H9 (cell line): ENCODE data around the gene CREB5. TPM values are rescaled to one million over a fixed set of nuclear protein-coding genes. Genes with fewer than 3 reads are reported as not detected.

Source experiments
- DNase-seq: peaks from one replicate; pipeline ENCODE4 v3.0.0-alpha.2; 2017
- H2AFZ ChIP-seq: one replicate; pipeline ENCODE4 v1.6.1; 2013; ENCODE audit warnings: mild to moderate bottlenecking, low read length, control low read depth, moderate library complexity
- H2AK5ac ChIP-seq: 2 replicates; pipeline ENCODE4 v1.6.1; 2013; ENCODE audit warnings: low read length, control low read depth, mixed read lengths; ENCODE audit not compliant: insufficient read length
- H2BK120ac ChIP-seq: one replicate; pipeline ENCODE4 v1.6.1; 2013; ENCODE audit warnings: low read depth, mild to moderate bottlenecking, low read length, control low read depth, inconsistent platforms; ENCODE audit not compliant: poor library complexity, severe bottlenecking
- H2BK12ac ChIP-seq: 2 replicates; pipeline ENCODE4 v1.6.1; 2013; ENCODE audit warnings: low read length, control low read depth, mixed read lengths, low read depth; ENCODE audit not compliant: insufficient read length
- H2BK15ac ChIP-seq: 2 replicates; pipeline ENCODE4 v1.6.1; 2013; ENCODE audit warnings: low read depth, low read length, control low read depth
- H2BK20ac ChIP-seq: one replicate; pipeline ENCODE4 v1.6.1; 2013; ENCODE audit warnings: low read depth, mild to moderate bottlenecking, low read length, control low read depth, inconsistent platforms; ENCODE audit not compliant: poor library complexity, severe bottlenecking
- H2BK5ac ChIP-seq: 2 replicates; pipeline ENCODE4 v1.6.1; 2013; ENCODE audit warnings: low read length, control low read depth, mixed read lengths; ENCODE audit not compliant: insufficient read length
- H3K14ac ChIP-seq: 2 replicates; pipeline ENCODE4 v1.6.1; 2013; ENCODE audit warnings: low read length, control low read depth; ENCODE audit not compliant: insufficient read depth
- H3K18ac ChIP-seq: 2 replicates; pipeline ENCODE4 v1.6.1; 2013; ENCODE audit warnings: low read depth, mild to moderate bottlenecking, mixed read lengths, low read length, control low read depth; ENCODE audit not compliant: insufficient read length
- H3K23ac ChIP-seq: 2 replicates; pipeline ENCODE4 v1.6.1; 2013; ENCODE audit warnings: low read length, control low read depth, mixed read lengths, low read depth; ENCODE audit not compliant: insufficient read length
- H3K23me2 ChIP-seq: 2 replicates; pipeline ENCODE4 v1.6.1; 2013; ENCODE audit warnings: low read depth, mild to moderate bottlenecking, mixed read lengths, low read length, control low read depth; ENCODE audit not compliant: insufficient read length, poor library complexity, severe bottlenecking
- H3K27ac ChIP-seq: 2 replicates; pipeline ENCODE4 v1.5.1; 2013; ENCODE audit warnings: low read length, control low read depth, mixed read lengths, low read depth; ENCODE audit not compliant: insufficient read length
- H3K27me3 ChIP-seq: 2 replicates; pipeline ENCODE4 v1.6.1; 2013; ENCODE audit warnings: low read length, control low read depth, inconsistent platforms; ENCODE audit not compliant: insufficient read depth
- H3K4ac ChIP-seq: 2 replicates; pipeline ENCODE4 v1.6.1; 2013; ENCODE audit warnings: low read depth, mild to moderate bottlenecking, control low read depth, inconsistent platforms, low read length, moderate library complexity
- H3K4me1 ChIP-seq: 2 replicates; pipeline ENCODE4 v1.6.1; 2013; ENCODE audit warnings: low read length, control low read depth, inconsistent platforms; ENCODE audit not compliant: insufficient read depth
- H3K4me2 ChIP-seq: 2 replicates; pipeline ENCODE4 v1.6.1; 2013; ENCODE audit warnings: low read length, control low read depth, mixed read lengths; ENCODE audit not compliant: insufficient read length, insufficient read depth
- H3K56ac ChIP-seq: 2 replicates; pipeline ENCODE4 v1.6.1; 2013; ENCODE audit warnings: low read depth, mild to moderate bottlenecking, mixed read lengths, low read length, control low read depth; ENCODE audit not compliant: insufficient read length
- H3K79me1 ChIP-seq: 2 replicates; pipeline ENCODE4 v1.6.1; 2013; ENCODE audit warnings: low read depth, mild to moderate bottlenecking, moderate library complexity, low read length, control low read depth, inconsistent platforms; ENCODE audit not compliant: insufficient read depth, poor library complexity, severe bottlenecking
- H3K79me2 ChIP-seq: 2 replicates; pipeline ENCODE4 v1.6.1; 2013; ENCODE audit warnings: low read length, control low read depth, inconsistent platforms; ENCODE audit not compliant: insufficient read depth
- H3K9ac ChIP-seq: 2 replicates; pipeline ENCODE4 v1.6.1; 2013; ENCODE audit warnings: low read length, control low read depth, mixed read lengths; ENCODE audit not compliant: insufficient read length; ENCODE audit errors: extremely low read depth
- H3K9me3 ChIP-seq: one replicate; pipeline ENCODE4 v1.6.1; 2013; ENCODE audit warnings: low read depth, low read length, inconsistent platforms; ENCODE audit not compliant: control insufficient read depth
- H3T11ph ChIP-seq: one replicate; pipeline ENCODE4 v1.6.1; 2013; ENCODE audit warnings: mild to moderate bottlenecking, low read length, control low read depth, inconsistent platforms
- H4K20me1 ChIP-seq: one replicate; pipeline ENCODE4 v1.6.1; 2013; ENCODE audit not compliant: control insufficient read depth, insufficient read length, insufficient read depth
- H4K5ac ChIP-seq: 2 replicates; pipeline ENCODE4 v1.6.1; 2013; ENCODE audit warnings: low read depth, mild to moderate bottlenecking, mixed read lengths, low read length, control low read depth; ENCODE audit not compliant: insufficient read length
- H4K8ac ChIP-seq: replicated peaks from 2 replicates; pipeline ENCODE4 v1.6.1; 2013; ENCODE audit warnings: low read length, control low read depth, mixed read lengths, low read depth; ENCODE audit not compliant: insufficient read length
- H4K91ac ChIP-seq: 2 replicates; pipeline ENCODE4 v1.6.1; 2013; ENCODE audit warnings: low read depth, mild to moderate bottlenecking, moderate library complexity, mixed read lengths, low read length, control low read depth; ENCODE audit not compliant: insufficient read length
- H3K27ac Mint-ChIP-seq, 3 experiments: 2 replicates in 2 of 3; 3 replicates in 1 of 3; pipeline ENCODE4 v1.8.0; 2020 to 2021; ENCODE audit warnings: mixed read lengths in 3 of 3, mild to moderate bottlenecking in 1 of 3, moderate library complexity in 1 of 3
- H3K27me3 Mint-ChIP-seq: 2 replicates; pipeline ENCODE4 v1.8.0; 2021; ENCODE audit warnings: low read depth, mild to moderate bottlenecking, moderate library complexity, mixed read lengths
- H3K36me3 Mint-ChIP-seq, 3 experiments: 2 replicates in 2 of 3; 3 replicates in 1 of 3; pipeline ENCODE4 v1.8.0; 2020 to 2021; ENCODE audit warnings: low read depth in 3 of 3, mixed read lengths in 3 of 3; ENCODE audit not compliant: insufficient read depth in 1 of 3
- H3K4me1 Mint-ChIP-seq, 2 experiments: 2 replicates each; pipeline ENCODE4 v1.8.0; 2020; ENCODE audit warnings: mixed read lengths in 2 of 2
- H3K4me3 Mint-ChIP-seq, 2 experiments: 2 replicates in 1 of 2; 3 replicates in 1 of 2; pipeline ENCODE4 v1.8.0; 2020 to 2021; ENCODE audit warnings: mild to moderate bottlenecking in 2 of 2, mixed read lengths in 2 of 2, moderate library complexity in 1 of 2
- H3K9me3 Mint-ChIP-seq, 2 experiments: 2 replicates in 1 of 2; 3 replicates in 1 of 2; pipeline ENCODE4 v1.8.0; 2020; ENCODE audit warnings: mild to moderate bottlenecking in 2 of 2, mixed read lengths in 2 of 2, moderate library complexity in 1 of 2
- WGBS: extraction: QIAGEN DNeasy Blood & Tissue Kit; methylation state at CpG from one replicate; pipeline ENCODE4 v1.1.7; 2013; ENCODE audit warnings: missing lambda C conversion rate, low lambda C conversion rate, mixed read lengths; ENCODE audit not compliant: insufficient read length; ENCODE audit errors: extremely low coverage; 5-methylcytosine and 5-hydroxymethylcytosine counted together
- total RNA-seq: library from RNA; stranded (reverse); gene quantifications from 2 replicates; pipeline ENCODE4 v1.2.1, GENCODE V29; 2021
- TF ChIP-seq, protein P1 (sequence below): fragments of 200-600 bp; sonication (generic); conservative IDR thresholded peaks from 3 replicates; pipeline ENCODE4 v1.8.0; 2021; ENCODE audit warnings: antibody characterized with exemption, mild to moderate bottlenecking

Gene CREB5
- total RNA-seq, 1 experiment from 2014 or later = 4.0 TPM

DNA sequence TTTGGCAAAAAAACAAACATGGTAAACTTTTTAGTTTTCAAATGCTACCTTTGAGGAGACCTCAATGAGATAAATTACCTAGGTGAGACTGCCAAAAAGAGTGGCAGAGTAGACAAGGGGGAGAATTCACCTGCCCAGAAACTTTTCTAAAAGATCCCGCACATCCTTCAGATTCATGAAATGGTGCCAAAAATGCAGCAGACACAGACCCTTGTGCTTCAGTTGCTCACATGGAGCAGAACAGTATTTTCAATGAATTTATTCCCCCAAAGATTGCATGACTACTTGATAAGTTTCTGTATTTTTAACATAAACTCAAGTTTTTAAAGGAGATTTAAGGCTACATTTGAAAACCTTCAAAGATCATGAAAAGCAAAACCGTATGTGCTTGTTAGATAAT lies 275.9 kb downstream of the CREB5 start:
- Mint-ChIP-seq H3K9me3 (no peaks in the 10 kb centered on the region), H3K4me3 (no peak overlapping the region), H3K27me3 (peaks cover 8% of the 10 kb centered on the region; the same call in 1 of the 2 replicates), H3K36me3 (no peaks in the 10 kb centered on the region; a peak in 1 of 7 replicates), H3K27ac (no peak overlapping the region), H3K4me1 (peaks cover under 1 to 7% of the 10 kb centered on the region in 2 experiments)
- Histone ChIP-seq H4K91ac (no peak overlapping the region), H3K79me1 (no peaks in the 10 kb centered on the region), H3T11ph (no peak overlapping the region), H3K4ac (no peak overlapping the region), H2BK120ac (no peak overlapping the region), H2AFZ (no peak overlapping the region), H2BK12ac (no peak overlapping the region), H3K18ac (no peak overlapping the region), H3K27ac (no peak overlapping the region), H4K20me1 (no peaks in the 10 kb centered on the region), H2BK15ac (no peak overlapping the region), H3K4me1 (peaks cover 9% of the 10 kb centered on the region), H3K9me3 (no peaks in the 10 kb centered on the region), H3K23me2 (peaks cover 7% of the 10 kb centered on the region), H3K4me2 (no peak overlapping the region), H2AK5ac (no peak overlapping the region), H3K27me3 (no peaks in the 10 kb centered on the region; the same call in 1 of the 2 replicates), H2BK20ac (no peak overlapping the region), H2BK5ac (no peak overlapping the region), H3K56ac (no peak overlapping the region), H4K5ac (no peak overlapping the region), H3K23ac (no peak overlapping the region), H3K79me2 (no peaks in the 10 kb centered on the region), H4K8ac (no peak overlapping the region), H3K9ac (no peak overlapping the region), H3K14ac (no peak overlapping the region)
- DNase-seq = no peak
- WGBS = no CpG with 5 or more reads among the region's 2 CpGs
- TF ChIP-seq, protein P1, sequence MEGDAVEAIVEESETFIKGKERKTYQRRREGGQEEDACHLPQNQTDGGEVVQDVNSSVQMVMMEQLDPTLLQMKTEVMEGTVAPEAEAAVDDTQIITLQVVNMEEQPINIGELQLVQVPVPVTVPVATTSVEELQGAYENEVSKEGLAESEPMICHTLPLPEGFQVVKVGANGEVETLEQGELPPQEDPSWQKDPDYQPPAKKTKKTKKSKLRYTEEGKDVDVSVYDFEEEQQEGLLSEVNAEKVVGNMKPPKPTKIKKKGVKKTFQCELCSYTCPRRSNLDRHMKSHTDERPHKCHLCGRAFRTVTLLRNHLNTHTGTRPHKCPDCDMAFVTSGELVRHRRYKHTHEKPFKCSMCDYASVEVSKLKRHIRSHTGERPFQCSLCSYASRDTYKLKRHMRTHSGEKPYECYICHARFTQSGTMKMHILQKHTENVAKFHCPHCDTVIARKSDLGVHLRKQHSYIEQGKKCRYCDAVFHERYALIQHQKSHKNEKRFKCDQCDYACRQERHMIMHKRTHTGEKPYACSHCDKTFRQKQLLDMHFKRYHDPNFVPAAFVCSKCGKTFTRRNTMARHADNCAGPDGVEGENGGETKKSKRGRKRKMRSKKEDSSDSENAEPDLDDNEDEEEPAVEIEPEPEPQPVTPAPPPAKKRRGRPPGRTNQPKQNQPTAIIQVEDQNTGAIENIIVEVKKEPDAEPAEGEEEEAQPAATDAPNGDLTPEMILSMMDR = no peak
